H1 (cell line): ENCODE results near the gene DDX5. TPM values are rescaled to one million over a fixed set of nuclear protein-coding genes. Genes with fewer than 3 reads are reported as not detected.

Experiments used
- CTCF ChIA-PET: fragments of 300-600 bp; sonication (Branson Sonifier 250); formaldehyde crosslinking; loops from one replicate; lab custom pipeline; 2021; ENCODE audit not compliant: partially characterized antibody; lab: Charles Lee
- POLR2A ChIA-PET: fragments of 300-600 bp; sonication (Branson Sonifier 250); formaldehyde crosslinking; loops from one replicate; lab custom pipeline; 2021; ENCODE audit warnings: inconsistent platforms; ENCODE audit not compliant: partially characterized antibody; lab: Charles Lee
- DNase-seq, 2 experiments: peaks; one replicate each; pipeline versions ENCODE4 v3.0.0 to v3.0.0-alpha.2; 2010 to 2022; ENCODE audit warnings: low spot score in 2 of 2, low read depth in 1 of 2, mixed read lengths in 1 of 2
- FAIRE-seq: peaks from 2 replicates; lab custom pipeline; 2011; peaks lifted over from hg19 to GRCh38; lab: Jason Lieb, UNC
- H2AFZ ChIP-seq: 2 replicates; pipeline ENCODE4 v1.8.1; 2012; ENCODE audit warnings: low read length, inconsistent platforms
- H2AK5ac ChIP-seq: 2 replicates; pipeline ENCODE4 v1.6.1; 2013; ENCODE audit warnings: low read depth, low read length
- H2BK120ac ChIP-seq: replicated peaks from 2 replicates; pipeline ENCODE3; 2013; ENCODE audit warnings: low read depth, low read length, inconsistent platforms
- H2BK12ac ChIP-seq: 2 replicates; pipeline ENCODE4 v1.6.1; 2013; ENCODE audit warnings: low read depth, low read length
- H2BK15ac ChIP-seq: 2 replicates; pipeline ENCODE4 v1.6.1; 2013; ENCODE audit warnings: low read length
- H2BK20ac ChIP-seq: 2 replicates; pipeline ENCODE4 v1.6.1; 2013; ENCODE audit warnings: low read length
- H2BK5ac ChIP-seq: 2 replicates; pipeline ENCODE4 v1.6.1; 2013; ENCODE audit warnings: low read depth, low read length
- H3K14ac ChIP-seq: 2 replicates; pipeline ENCODE4 v1.6.1; 2013; ENCODE audit warnings: inconsistent platforms; ENCODE audit not compliant: insufficient read length
- H3K18ac ChIP-seq: 2 replicates; pipeline ENCODE4 v1.6.1; 2013; ENCODE audit warnings: low read length; ENCODE audit errors: extremely low read depth
- H3K23ac ChIP-seq: 2 replicates; pipeline ENCODE4 v1.6.1; 2013; ENCODE audit warnings: inconsistent platforms; ENCODE audit not compliant: insufficient read length
- H3K23me2 ChIP-seq: 2 replicates; pipeline ENCODE4 v1.6.1; 2013; ENCODE audit warnings: low read depth, low read length
- H3K27ac ChIP-seq: 2 replicates; pipeline ENCODE4 v1.6.1; 2011; ENCODE audit warnings: low read depth, low read length, inconsistent platforms
- H3K27me3 ChIP-seq, 4 experiments: replicated peaks in 1 of 4; 1 replicate in 1 of 4; 2 replicates in 3 of 4; pipeline versions ENCODE4 v1.6.1 to v1.8.1; 2011 to 2013; ENCODE audit warnings: low read length in 3 of 4, mild to moderate bottlenecking in 3 of 4, inconsistent platforms in 2 of 4, mixed read lengths in 2 of 4, moderate library complexity in 1 of 4; ENCODE audit not compliant: control insufficient read depth in 3 of 4, insufficient read depth in 3 of 4; ENCODE audit errors: extremely low read depth in 1 of 4
- H3K36me3 ChIP-seq, 4 experiments: 2 replicates each; pipeline versions ENCODE4 v1.6.1 to v1.8.1; 2011 to 2013; ENCODE audit warnings: mild to moderate bottlenecking in 4 of 4, low read length in 3 of 4, moderate library complexity in 2 of 4, control low read depth in 1 of 4, inconsistent platforms in 1 of 4; ENCODE audit not compliant: insufficient read depth in 4 of 4, control insufficient read depth in 2 of 4
- H3K4ac ChIP-seq: replicated peaks from 2 replicates; pipeline ENCODE3; 2013; ENCODE audit warnings: low read length, low read depth, mixed read lengths, inconsistent platforms; ENCODE audit not compliant: insufficient read length
- H3K4me1 ChIP-seq, 4 experiments: replicated peaks in 1 of 4; 1 replicate in 1 of 4; 2 replicates in 3 of 4; pipeline versions ENCODE4 v1.6.1 to v1.8.1; 2011 to 2013; ENCODE audit warnings: low read length in 3 of 4, inconsistent platforms in 2 of 4, mixed read lengths in 1 of 4; ENCODE audit not compliant: insufficient read depth in 4 of 4, control insufficient read depth in 3 of 4
- H3K4me2 ChIP-seq, 2 experiments: 2 replicates each; pipeline versions ENCODE4 v1.6.1 to v1.8.1; 2011 to 2013; ENCODE audit warnings: low read depth in 2 of 2, low read length in 2 of 2, control low read depth in 1 of 2, inconsistent platforms in 1 of 2, mild to moderate bottlenecking in 1 of 2; ENCODE audit not compliant: insufficient read depth in 1 of 2
- H3K4me3 ChIP-seq, 4 experiments: fragments of 200-600, 300-600 bp in 1 of 4; sonication (generic), shearing (Covaris generic), sonication (Bioruptor Twin) in 1 of 4; 2 replicates each; pipeline versions ENCODE4 v1.5.1 to v1.8.1; 2011 to 2016; ENCODE audit warnings: low read length in 4 of 4, low read depth in 3 of 4, control low read depth in 2 of 4, inconsistent platforms in 2 of 4, mild to moderate bottlenecking in 2 of 4, mixed read lengths in 1 of 4, moderate library complexity in 1 of 4; ENCODE audit not compliant: insufficient read depth in 2 of 4; ENCODE audit errors: extremely low read depth in 1 of 4
- H3K56ac ChIP-seq: replicated peaks from 2 replicates; pipeline ENCODE3; 2013; ENCODE audit warnings: low read depth, mild to moderate bottlenecking, mixed read lengths, low read length, inconsistent platforms; ENCODE audit not compliant: insufficient read length
- H3K79me1 ChIP-seq: 2 replicates; pipeline ENCODE4 v1.6.1; 2013; ENCODE audit warnings: low read depth, low read length, control low read depth
- H3K79me2 ChIP-seq, 2 experiments: 2 replicates each; pipeline versions ENCODE4 v1.6.1 to v1.8.1; 2012 to 2013; ENCODE audit warnings: low read length in 2 of 2, mild to moderate bottlenecking in 2 of 2, inconsistent platforms in 1 of 2; ENCODE audit not compliant: insufficient read depth in 2 of 2, control insufficient read depth in 1 of 2
- H3K9ac ChIP-seq, 4 experiments: replicated peaks in 1 of 4; 1 replicate in 1 of 4; 2 replicates in 3 of 4; pipeline versions ENCODE4 v1.6.1 to v1.8.1; 2011 to 2013; ENCODE audit warnings: low read depth in 3 of 4, low read length in 3 of 4, control low read depth in 2 of 4, mild to moderate bottlenecking in 2 of 4, moderate library complexity in 2 of 4, inconsistent platforms in 1 of 4; ENCODE audit errors: extremely low read depth in 1 of 4
- H3K9me3 ChIP-seq, 2 experiments: 2 replicates each; pipeline versions ENCODE4 v1.6.1 to v1.8.1; 2012 to 2013; ENCODE audit warnings: mild to moderate bottlenecking in 2 of 2, moderate library complexity in 2 of 2, control low read depth in 1 of 2, inconsistent platforms in 1 of 2, low read depth in 1 of 2, low read length in 1 of 2, mixed read lengths in 1 of 2; ENCODE audit not compliant: insufficient read depth in 2 of 2
- H4K20me1 ChIP-seq, 2 experiments: replicated peaks in 1 of 2; 2 replicates each; pipeline versions ENCODE3 to v1.8.1; 2011 to 2013; ENCODE audit warnings: inconsistent platforms in 2 of 2, low read length in 2 of 2, mild to moderate bottlenecking in 1 of 2; ENCODE audit not compliant: insufficient read depth in 2 of 2, control insufficient read depth in 1 of 2
- H4K5ac ChIP-seq: 2 replicates; pipeline ENCODE4 v1.6.1; 2013; ENCODE audit warnings: low read length, low read depth, mixed read lengths, inconsistent platforms; ENCODE audit not compliant: insufficient read length
- H4K8ac ChIP-seq: 2 replicates; pipeline ENCODE4 v1.8.0; 2013; ENCODE audit warnings: mild to moderate bottlenecking, moderate library complexity, low read length, inconsistent platforms; ENCODE audit not compliant: insufficient read depth; ENCODE audit errors: extremely low read depth
- H4K91ac ChIP-seq: replicated peaks from 2 replicates; pipeline ENCODE3; 2013; ENCODE audit warnings: low read length, mixed read lengths, inconsistent platforms; ENCODE audit not compliant: insufficient read length
- BCL11A ChIP-seq, 2 experiments: IDR thresholded peaks; one replicate each; pipeline ENCODE4 v1.6.1; 2011; ENCODE audit warnings: low read depth in 2 of 2, low read length in 2 of 2, mild to moderate bottlenecking in 2 of 2
- CEBPB ChIP-seq: IDR thresholded peaks from 2 replicates; pipeline ENCODE4 v1.6.1; 2012; ENCODE audit warnings: low read depth, low read length
- EGR1 ChIP-seq: IDR thresholded peaks from 2 replicates; pipeline ENCODE4 v1.6.1; 2011; ENCODE audit warnings: low read depth, low read length, borderline replicate concordance
- FOSL1 ChIP-seq: IDR thresholded peaks from 2 replicates; pipeline ENCODE4 v1.6.1; 2011; ENCODE audit warnings: mild to moderate bottlenecking, low read depth, low read length, moderate library complexity; ENCODE audit not compliant: insufficient read depth
- HDAC2 ChIP-seq, 2 experiments: fragments of 300-600 bp in 1 of 2; sonication (generic) in 1 of 2; IDR thresholded peaks; 2 replicates each; pipeline ENCODE4 v1.6.1; 2011 to 2012; ENCODE audit warnings: low read depth in 2 of 2, low read length in 2 of 2, mild to moderate bottlenecking in 2 of 2, moderate library complexity in 2 of 2, borderline replicate concordance in 1 of 2, inconsistent platforms in 1 of 2
- POLR2AphosphoS5 ChIP-seq: IDR thresholded peaks from 2 replicates; pipeline ENCODE4 v1.6.1; 2011; ENCODE audit warnings: low read depth, low read length
- RAD21 ChIP-seq, 2 experiments: IDR thresholded peaks in 1 of 2; conservative IDR thresholded peaks in 1 of 2; 2 replicates each; pipeline ENCODE4 v1.6.1; 2011; ENCODE audit warnings: low read depth in 2 of 2, low read length in 2 of 2, improper control_type of control experiment in 1 of 2, inconsistent platforms in 1 of 2, mild to moderate bottlenecking in 1 of 2, moderate library complexity in 1 of 2
- SIN3A ChIP-seq, 2 experiments: IDR thresholded peaks in 1 of 2; conservative IDR thresholded peaks in 1 of 2; 2 replicates each; pipeline ENCODE4 v1.6.1; 2011 to 2012; ENCODE audit warnings: low read length in 2 of 2, improper control_type of control experiment in 1 of 2, low read depth in 1 of 2, mild to moderate bottlenecking in 1 of 2
- SIRT6 ChIP-seq: IDR thresholded peaks from one replicate; pipeline ENCODE4 v1.7.1; 2012; ENCODE audit warnings: low read length, inconsistent platforms
- SP4 ChIP-seq: IDR thresholded peaks from 2 replicates; pipeline ENCODE4 v1.6.1; 2012; ENCODE audit warnings: low read length, inconsistent platforms
- SUZ12 ChIP-seq: fragments of 200-600 bp; sonication (generic); IDR thresholded peaks from 2 replicates; pipeline ENCODE4 v1.6.1; 2012; ENCODE audit warnings: mild to moderate bottlenecking, inconsistent platforms, low read length, moderate library complexity, mixed read lengths
- ZNF274 ChIP-seq: IDR thresholded peaks from 2 replicates; pipeline ENCODE4 v1.7.0; 2012; ENCODE audit warnings: low read length, borderline replicate concordance; ENCODE audit errors: extremely low read depth
- WGBS, 2 experiments: shearing (Covaris generic) in 1 of 2; methylation state at CpG; one replicate each; pipeline versions ENCODE4 v1.1.6 to v1.1.7; 2013 to 2015; ENCODE audit warnings: low lambda C conversion rate in 2 of 2, mixed read lengths in 2 of 2, inconsistent platforms in 1 of 2, low coverage in 1 of 2, missing lambda C conversion rate in 1 of 2; ENCODE audit not compliant: insufficient replicate concordance in 2 of 2, insufficient coverage in 1 of 2, insufficient read length in 1 of 2; ENCODE audit errors: extremely low coverage in 1 of 2, missing lambda C conversion rate in 1 of 2; 5-methylcytosine and 5-hydroxymethylcytosine counted together
- polyA plus RNA-seq, 7 experiments: library from polyadenylated mRNA; depleted of rRNA in 3 of 7; stranded (reverse) in 5 of 7; unstranded in 2 of 7; fragments of >200 nt in 5 of 7; fragments of 200-250 nt in 2 of 7; gene quantifications; 1 replicate in 5 of 7; 2 replicates in 1 of 7; 4 replicates in 1 of 7; pipeline versions ENCODE4 v1.2.1 to v1.2.3, GENCODE V29; 2011 to 2013; ENCODE audit warnings: missing spikeins in 2 of 7, mixed read lengths in 2 of 7
- total RNA-seq: library from RNA; stranded (reverse); fragmentation: NEBNext Ultra II Directional; extraction: Animal tissue kit (Norgen Biotek cat#: 25700); gene quantifications from 2 replicates; pipeline ENCODE4 v1.2.1, GENCODE V29; 2021
- TF ChIP-seq, protein P1 (sequence below): IDR thresholded peaks from 2 replicates; pipeline ENCODE4 v1.6.1; 2012; ENCODE audit warnings: inconsistent platforms

DDX5 gene
- total and polyA plus RNA-seq, 2 of the 8 experiments (the other 6 are each of a cell fraction or from before 2014, with no cell fraction given) = 572 to 591 TPM

DNA sequence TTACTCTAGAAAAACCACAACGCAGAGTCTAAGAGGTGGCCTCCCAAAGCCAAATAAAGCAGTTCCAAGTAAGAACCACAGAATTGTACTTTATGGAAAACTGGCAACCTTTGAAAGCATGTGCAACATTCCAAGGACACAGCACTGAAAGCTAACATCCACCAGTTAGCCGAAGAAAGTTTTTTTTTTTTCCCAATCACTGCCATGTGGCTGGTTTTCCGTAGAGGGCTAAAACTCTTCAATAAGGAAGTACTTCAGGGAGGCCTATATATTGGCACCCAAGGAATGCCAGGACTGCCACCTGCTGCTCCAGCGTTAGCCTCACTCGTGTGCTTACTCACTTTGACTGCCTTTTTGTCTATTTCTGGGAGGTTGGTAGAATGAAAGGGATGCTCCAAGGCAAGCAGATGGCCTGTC lies 25.9 kb upstream of the DDX5 start:
- Histone ChIP-seq H3K23me2 (no peaks in the 10 kb centered on the region), H3K79me1 (no peaks in the 10 kb centered on the region), H3K56ac (no peak overlapping the region), H2BK120ac (no peak overlapping the region), H4K8ac (no peak overlapping the region; the same call in 1 of the 2 replicates), H2AFZ (no peak overlapping the region), H3K14ac (no peak overlapping the region), H3K23ac (no peak overlapping the region), H3K27ac (no peak overlapping the region), H3K4me2 (no peak overlapping the region), H3K4me1 (no peaks in the 10 kb centered on the region), H4K20me1 (peaks cover 0 to 1% of the 10 kb centered on the region in 2 experiments), H2AK5ac (no peak overlapping the region), H3K9ac (no peak overlapping the region), H2BK15ac (no peak overlapping the region), H4K91ac (no peak overlapping the region), H3K36me3 (peaks cover 52 to 100% (median 86%) of the 10 kb centered on the region in 4 experiments), H3K79me2 (no peaks in the 10 kb centered on the region), H2BK20ac (no peak overlapping the region), H3K9me3 (no peaks in the 10 kb centered on the region), H3K4me3 (no peak overlapping the region), H3K18ac (no peak overlapping the region), H4K5ac (no peak overlapping the region), H3K4ac (no peak overlapping the region), H3K27me3 (no peaks in the 10 kb centered on the region), H2BK12ac (no peak overlapping the region), H2BK5ac (no peak overlapping the region)
- CTCF ChIA-PET = interaction anchor here (0.8 to 1.9 kb wide), 5 partner anchors 12 to 117 kb away, joined by 3 to 7 read pairs (median 4); partner anchors contain the start of gene CEP95
- WGBS, 2 experiments = 94% methylated on average over 5 of the region's 5 CpGs; no CpG with 5 or more reads in 1 of the 2 experiments
- POLR2A ChIA-PET = interaction anchor here (0.9 to 7.5 kb wide), 5 partner anchors 9 to 33 kb away, joined by 3 to 56 read pairs (median 7); partner anchors contain the start of genes CEP95, DDX5 and POLG2
- no peak for FAIRE-seq
- DNase-seq = no peak
- no peak for TF ChIP-seq HDAC2 (IDR thresholded peaks at IDR 0.05; ENCODE audit: borderline replicate concordance in 1 of 2, low read depth in 2 of 2, low read length in 2 of 2)
- TF ChIP-seq, protein P1, sequence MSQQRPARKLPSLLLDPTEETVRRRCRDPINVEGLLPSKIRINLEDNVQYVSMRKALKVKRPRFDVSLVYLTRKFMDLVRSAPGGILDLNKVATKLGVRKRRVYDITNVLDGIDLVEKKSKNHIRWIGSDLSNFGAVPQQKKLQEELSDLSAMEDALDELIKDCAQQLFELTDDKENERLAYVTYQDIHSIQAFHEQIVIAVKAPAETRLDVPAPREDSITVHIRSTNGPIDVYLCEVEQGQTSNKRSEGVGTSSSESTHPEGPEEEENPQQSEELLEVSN = no peak
- no peak for TF ChIP-seq SUZ12
- no peak for TF ChIP-seq POLR2AphosphoS5
- TF ChIP-seq SP4 = no peak
- no peak for TF ChIP-seq EGR1
- no peak for TF ChIP-seq FOSL1
- TF ChIP-seq SIRT6 = no peak
- no peak for TF ChIP-seq BCL11A (IDR thresholded peaks at IDR 0.05; ENCODE audit: low read depth in 2 of 2, low read length in 2 of 2)
- no peak for TF ChIP-seq CEBPB
- no peak for TF ChIP-seq RAD21 (IDR thresholded peaks at IDR 0.05 in 1 of 2, conservative IDR thresholded peaks at IDR 0.05 in 1 of 2; ENCODE audit: low read depth in 2 of 2, low read length in 2 of 2)
- no peak for TF ChIP-seq SIN3A (conservative IDR thresholded peaks at IDR 0.05 in 1 of 2, IDR thresholded peaks at IDR 0.05 in 1 of 2; ENCODE audit: low read depth in 1 of 2, low read length in 2 of 2)
- TF ChIP-seq ZNF274 = no peak
